Measurements from ENCODE around the gene SRR.

Gene SRR

DNA sequence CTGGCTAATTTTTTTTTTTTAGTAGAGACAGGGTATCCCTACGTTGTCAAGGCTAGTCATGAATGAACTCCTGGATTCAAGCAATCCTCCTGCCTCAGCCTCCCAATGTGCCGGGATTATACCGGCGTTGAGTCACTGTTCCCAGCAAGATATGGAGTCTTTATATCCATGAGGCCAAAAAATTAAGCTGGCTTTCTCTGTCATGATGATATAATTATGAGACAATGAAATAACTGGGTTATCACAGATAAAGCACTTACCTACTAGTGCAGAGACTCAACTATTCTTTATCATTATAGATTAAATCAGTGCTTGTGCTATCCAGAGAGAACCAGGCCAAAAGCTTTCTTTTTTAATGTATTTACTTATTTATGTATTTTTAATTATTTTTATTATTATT, 36.4 kb upstream of the SRR start:
- H3K4me1 ChIP-seq (ENCODE audit: control insufficient read depth, low read depth, low read length): no peaks in the 10 kb centered on the region
- no peaks in the 10 kb centered on the region for H3K9me3 ChIP-seq (ENCODE audit: control insufficient read depth, low read depth, low read length)
- no peak overlapping the region for H3K4me3 ChIP-seq (ENCODE audit: low read length)
- H3K36me3 ChIP-seq (ENCODE audit: control insufficient read depth, low read depth, low read length): peaks cover 7% of the 10 kb centered on the region
- H3K27ac ChIP-seq (ENCODE audit: low read length): no peak overlapping the region
- H3K9ac ChIP-seq (ENCODE audit: low read length): no peak overlapping the region
- H3K27me3 ChIP-seq (ENCODE audit: control insufficient read depth, insufficient read depth, low read length): no peaks in the 10 kb centered on the region

DNA sequence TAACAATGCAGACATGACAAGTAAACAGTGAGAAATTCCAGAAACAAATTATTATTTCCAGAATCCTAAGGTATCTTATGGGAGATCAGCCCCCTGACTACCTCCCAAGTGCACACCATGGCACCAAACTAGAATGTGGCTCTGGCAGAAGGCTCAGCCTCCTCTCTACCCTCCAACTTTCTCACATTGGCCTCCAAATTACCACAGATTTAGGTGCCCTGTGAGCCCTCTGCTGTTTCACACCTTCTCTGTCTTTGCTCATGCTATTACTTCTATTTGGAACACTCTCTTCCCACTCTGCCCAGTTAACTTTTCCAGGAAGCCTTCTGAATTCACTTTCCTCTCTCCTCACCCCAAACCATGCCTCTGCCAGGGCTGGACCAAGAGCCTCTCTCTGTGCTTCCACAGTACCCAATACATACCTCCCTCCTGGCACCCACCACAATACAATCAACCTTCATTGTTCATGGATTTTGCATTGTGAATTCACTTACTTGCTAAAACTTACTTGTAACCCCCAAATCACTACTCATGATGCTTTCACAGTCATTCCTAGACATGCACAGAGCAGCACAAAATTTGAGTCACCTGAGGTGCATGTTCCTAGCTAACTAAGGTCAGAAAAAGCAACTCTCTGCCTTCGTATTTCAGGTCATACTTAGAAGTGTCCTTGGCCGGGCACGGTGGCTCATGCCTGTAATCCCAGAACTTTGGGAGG, 31.6 kb upstream of the SRR start:
- H3K9me3 ChIP-seq (ENCODE audit: control insufficient read depth, low read depth, low read length): no peaks in the 10 kb centered on the region

DNA sequence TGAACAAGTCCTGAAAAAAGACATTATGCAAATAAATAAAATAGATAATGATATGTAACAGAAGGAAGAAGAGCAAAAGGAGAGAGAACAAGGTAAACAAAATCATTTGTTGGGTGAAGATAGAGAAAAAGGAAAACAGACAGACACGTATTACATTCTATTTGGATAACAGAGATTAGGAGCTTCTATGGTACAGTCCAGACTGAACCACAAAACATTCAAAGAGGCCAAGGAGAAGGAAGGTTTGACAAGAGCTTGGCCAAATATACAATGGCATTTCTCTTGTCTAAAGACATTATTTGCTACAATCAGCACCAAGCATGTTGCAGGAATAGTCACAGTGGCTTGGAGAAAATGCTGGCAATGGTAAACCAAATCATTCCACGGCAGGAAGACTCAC, 29.3 kb upstream of the SRR start:
- no peaks in the 10 kb centered on the region for H3K27me3 ChIP-seq (ENCODE audit: control insufficient read depth, insufficient read depth, low read length)
- no peak overlapping the region for H3K9ac ChIP-seq (ENCODE audit: low read length)
- no peak overlapping the region for H3K27ac ChIP-seq (ENCODE audit: low read length)
- no peak overlapping the region for H3K4me3 ChIP-seq (ENCODE audit: low read length)
- H3K9me3 ChIP-seq (ENCODE audit: control insufficient read depth, low read depth, low read length): no peaks in the 10 kb centered on the region
- no peaks in the 10 kb centered on the region for H3K4me1 ChIP-seq (ENCODE audit: control insufficient read depth, low read depth, low read length)
- H3K36me3 ChIP-seq (ENCODE audit: control insufficient read depth, low read depth, low read length): peaks cover 9% of the 10 kb centered on the region

More for the DNA sequence above, 31.6 kb upstream of the SRR start:
- H3K27me3 ChIP-seq (ENCODE audit: control insufficient read depth, insufficient read depth, low read length): no peaks in the 10 kb centered on the region
- H3K27ac ChIP-seq (ENCODE audit: low read length): no peak overlapping the region
- H3K4me1 ChIP-seq (ENCODE audit: control insufficient read depth, low read depth, low read length): no peaks in the 10 kb centered on the region
- H3K9ac ChIP-seq (ENCODE audit: low read length): no peak overlapping the region
- no peak overlapping the region for H3K4me3 ChIP-seq (ENCODE audit: low read length)
- H3K36me3 ChIP-seq (ENCODE audit: control insufficient read depth, low read depth, low read length): no peaks in the 10 kb centered on the region

DNA sequence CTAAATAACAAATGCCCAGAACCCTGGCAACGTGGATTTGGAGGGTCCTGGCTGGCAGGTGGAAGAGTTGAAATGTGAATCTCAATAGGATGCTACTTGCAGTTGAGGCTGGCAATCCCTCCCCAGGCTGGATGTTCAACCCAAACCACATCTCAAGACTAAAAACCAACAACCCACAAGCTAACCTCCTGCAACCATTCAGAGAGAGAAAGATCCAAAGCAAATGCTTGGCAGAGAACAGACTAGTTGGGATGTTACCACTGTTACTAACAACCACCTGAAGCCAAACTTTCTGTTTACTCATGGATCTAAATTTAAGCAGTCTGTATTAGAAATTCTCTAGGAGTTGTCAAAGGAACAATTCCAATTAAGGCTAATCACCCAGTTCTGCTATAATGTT, 28.0 kb upstream of the SRR start:
- Histone ChIP-seq H3K9me3 (ENCODE audit: control insufficient read depth, low read depth, low read length) (no peaks in the 10 kb centered on the region), H3K4me3 (ENCODE audit: low read length) (no peak overlapping the region), H3K4me1 (ENCODE audit: control insufficient read depth, low read depth, low read length) (no peaks in the 10 kb centered on the region), H3K27me3 (ENCODE audit: control insufficient read depth, insufficient read depth, low read length) (no peaks in the 10 kb centered on the region), H3K27ac (ENCODE audit: low read length) (no peak overlapping the region), H3K9ac (ENCODE audit: low read length) (no peak overlapping the region), H3K36me3 (ENCODE audit: control insufficient read depth, low read depth, low read length) (peaks cover 16% of the 10 kb centered on the region)

DNA sequence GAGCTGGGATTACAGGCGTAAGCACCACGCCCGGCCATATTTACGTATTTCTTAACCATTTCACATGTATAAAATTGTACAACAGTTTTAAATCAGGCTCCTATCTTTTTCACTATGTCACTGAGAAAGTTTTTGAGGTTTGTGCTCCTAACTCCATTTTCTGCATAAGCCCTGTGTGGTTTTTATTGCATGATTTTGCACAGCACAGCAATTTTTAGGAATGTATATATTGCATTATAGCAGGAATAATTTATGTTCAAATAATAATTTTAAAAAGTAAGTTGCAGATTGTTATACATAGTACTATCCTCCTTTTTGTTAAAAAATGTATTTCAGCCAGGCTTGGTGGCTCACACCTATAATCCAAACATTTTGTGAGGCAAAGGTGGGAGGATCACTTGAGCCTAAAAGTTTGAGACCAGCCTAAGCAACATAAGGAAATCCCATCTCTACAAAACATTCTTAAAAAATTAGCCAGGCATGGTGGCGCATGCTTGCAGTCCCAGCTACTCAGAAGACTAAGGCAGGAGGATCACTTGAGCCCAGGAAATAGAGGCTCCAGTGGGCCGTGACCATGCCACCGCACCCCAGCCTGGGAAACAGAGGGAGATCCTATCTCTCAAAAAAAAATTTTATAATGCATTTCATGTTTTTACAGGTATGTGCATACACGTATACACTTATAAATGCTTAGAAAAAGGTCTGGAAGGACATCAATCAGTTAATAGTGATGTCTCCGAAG, 26.1 kb upstream of the SRR start:
- H3K4me3 ChIP-seq (ENCODE audit: low read length): no peak overlapping the region
- H3K4me1 ChIP-seq (ENCODE audit: control insufficient read depth, low read depth, low read length): no peaks in the 10 kb centered on the region
- H3K9me3 ChIP-seq (ENCODE audit: control insufficient read depth, low read depth, low read length): no peaks in the 10 kb centered on the region
- no peak overlapping the region for H3K27ac ChIP-seq (ENCODE audit: low read length)
- H3K27me3 ChIP-seq (ENCODE audit: control insufficient read depth, insufficient read depth, low read length): no peaks in the 10 kb centered on the region
- H3K9ac ChIP-seq (ENCODE audit: low read length): no peak overlapping the region
- H3K36me3 ChIP-seq (ENCODE audit: control insufficient read depth, low read depth, low read length): peaks cover 32% of the 10 kb centered on the region

DNA sequence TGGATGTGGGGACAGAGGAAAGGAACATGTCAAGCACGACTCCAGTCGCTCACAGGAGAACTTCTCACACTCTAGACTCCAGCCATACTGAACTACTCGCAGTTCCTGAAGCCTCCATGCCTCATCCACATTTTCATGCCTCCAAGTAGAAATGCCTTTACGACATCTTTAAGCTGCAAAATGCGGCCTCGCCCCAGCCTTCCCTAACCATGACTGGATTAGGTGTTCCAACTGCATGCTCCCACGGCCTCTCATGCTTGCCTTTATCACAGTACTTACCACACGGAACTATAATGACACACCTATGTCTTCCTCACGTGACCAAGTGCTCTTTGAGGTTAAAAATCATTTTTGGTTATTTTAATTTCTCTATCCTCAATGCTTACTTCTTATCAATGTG, 24.0 kb upstream of the SRR start:
- Histone ChIP-seq H3K4me3 (ENCODE audit: low read length) (no peak overlapping the region), H3K27me3 (ENCODE audit: control insufficient read depth, insufficient read depth, low read length) (no peaks in the 10 kb centered on the region), H3K36me3 (ENCODE audit: control insufficient read depth, low read depth, low read length) (peaks cover 41% of the 10 kb centered on the region), H3K9ac (ENCODE audit: low read length) (no peak overlapping the region), H3K27ac (ENCODE audit: low read length) (no peak overlapping the region), H3K4me1 (ENCODE audit: control insufficient read depth, low read depth, low read length) (no peaks in the 10 kb centered on the region), H3K9me3 (ENCODE audit: control insufficient read depth, low read depth, low read length) (no peaks in the 10 kb centered on the region)

DNA sequence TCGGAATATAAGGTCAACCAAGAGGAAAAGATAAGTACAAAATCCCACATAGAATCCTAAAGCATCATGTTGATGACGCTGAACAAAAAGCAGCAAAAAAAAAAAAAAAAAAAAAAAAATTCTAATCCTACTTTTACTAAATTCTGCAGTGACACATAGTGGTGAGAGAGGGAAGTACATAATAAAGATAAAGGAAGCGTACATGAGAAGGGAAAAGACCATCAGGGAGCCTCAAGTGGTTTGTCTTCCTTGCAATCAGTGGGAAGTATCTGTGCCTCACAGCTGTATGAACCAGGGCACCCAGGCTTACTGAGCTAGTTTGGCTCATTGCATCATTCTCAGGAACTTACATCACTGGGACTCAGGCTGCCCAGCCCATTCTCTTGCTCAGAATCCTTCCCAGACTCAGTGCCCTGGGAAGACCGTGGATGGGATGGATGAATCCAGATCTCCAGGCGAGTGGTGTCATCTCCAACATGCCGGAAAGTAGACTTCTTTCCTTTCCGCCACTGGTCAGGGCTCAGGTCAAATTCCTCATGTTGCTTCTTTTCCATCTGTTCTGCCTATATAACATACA, 21.4 kb upstream of the SRR start:
- H3K4me1 ChIP-seq (ENCODE audit: control insufficient read depth, low read depth, low read length): no peaks in the 10 kb centered on the region
- H3K9ac ChIP-seq (ENCODE audit: low read length): no peak overlapping the region
- no peak overlapping the region for H3K27ac ChIP-seq (ENCODE audit: low read length)
- H3K9me3 ChIP-seq (ENCODE audit: control insufficient read depth, low read depth, low read length): no peaks in the 10 kb centered on the region
- no peak overlapping the region for H3K4me3 ChIP-seq (ENCODE audit: low read length)
- no peaks in the 10 kb centered on the region for H3K27me3 ChIP-seq (ENCODE audit: control insufficient read depth, insufficient read depth, low read length)
- H3K36me3 ChIP-seq (ENCODE audit: control insufficient read depth, low read depth, low read length): peaks cover 49% of the 10 kb centered on the region

DNA sequence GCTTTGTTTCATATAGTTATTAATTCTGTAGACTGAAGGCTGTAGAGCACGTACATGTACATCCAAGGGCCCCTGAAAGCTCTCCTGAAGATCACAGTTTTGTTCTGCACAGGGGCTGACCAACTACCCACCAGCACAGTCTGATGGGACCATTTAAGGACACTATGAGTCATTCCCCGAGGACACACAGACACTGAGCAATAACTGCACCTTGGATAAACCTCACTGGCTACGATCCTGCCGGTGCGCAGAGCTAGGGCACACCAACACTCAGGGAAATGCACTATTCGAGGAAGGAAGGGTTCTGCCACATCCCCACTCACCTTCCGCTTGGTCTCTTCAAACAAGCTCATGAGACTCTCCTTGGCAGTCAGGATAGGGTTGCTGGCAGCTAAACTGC, 20.4 kb upstream of the SRR start:
- H3K4me1 ChIP-seq (ENCODE audit: control insufficient read depth, low read depth, low read length): no peaks in the 10 kb centered on the region
- H3K27ac ChIP-seq (ENCODE audit: low read length): no peak overlapping the region
- no peaks in the 10 kb centered on the region for H3K9me3 ChIP-seq (ENCODE audit: control insufficient read depth, low read depth, low read length)
- H3K9ac ChIP-seq (ENCODE audit: low read length): no peak overlapping the region
- H3K27me3 ChIP-seq (ENCODE audit: control insufficient read depth, insufficient read depth, low read length): no peaks in the 10 kb centered on the region
- H3K36me3 ChIP-seq (ENCODE audit: control insufficient read depth, low read depth, low read length): peaks cover 55% of the 10 kb centered on the region
- no peak overlapping the region for H3K4me3 ChIP-seq (ENCODE audit: low read length)

DNA sequence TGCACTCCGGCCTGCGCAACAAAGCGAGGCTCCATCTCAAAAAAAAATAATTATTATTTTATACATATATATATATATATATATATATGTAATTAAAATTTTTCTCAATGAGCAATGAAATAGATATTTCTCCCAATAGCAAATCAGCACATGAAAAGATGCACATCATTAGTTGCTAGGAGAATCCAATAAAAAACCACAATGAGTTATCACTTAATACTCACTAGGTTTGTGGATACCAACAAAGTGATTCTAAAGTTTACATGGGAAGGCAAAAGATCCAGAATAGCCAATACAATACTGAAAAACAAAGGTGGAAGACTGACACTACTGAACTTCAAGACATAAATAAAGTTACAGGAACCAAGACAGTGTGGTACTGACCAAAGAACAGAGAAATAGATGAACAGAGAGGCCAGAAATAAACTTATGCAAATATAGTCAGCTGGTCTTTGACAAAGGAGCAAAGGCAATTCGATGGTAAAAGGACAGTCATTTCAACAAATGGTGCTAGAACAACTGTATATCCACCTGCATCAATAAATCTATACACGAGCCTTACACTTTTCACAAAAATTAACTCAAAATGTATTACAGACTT, 13.8 kb upstream of the SRR start:
- peaks cover 50% of the 10 kb centered on the region for H3K36me3 ChIP-seq (ENCODE audit: control insufficient read depth, low read depth, low read length)

DNA sequence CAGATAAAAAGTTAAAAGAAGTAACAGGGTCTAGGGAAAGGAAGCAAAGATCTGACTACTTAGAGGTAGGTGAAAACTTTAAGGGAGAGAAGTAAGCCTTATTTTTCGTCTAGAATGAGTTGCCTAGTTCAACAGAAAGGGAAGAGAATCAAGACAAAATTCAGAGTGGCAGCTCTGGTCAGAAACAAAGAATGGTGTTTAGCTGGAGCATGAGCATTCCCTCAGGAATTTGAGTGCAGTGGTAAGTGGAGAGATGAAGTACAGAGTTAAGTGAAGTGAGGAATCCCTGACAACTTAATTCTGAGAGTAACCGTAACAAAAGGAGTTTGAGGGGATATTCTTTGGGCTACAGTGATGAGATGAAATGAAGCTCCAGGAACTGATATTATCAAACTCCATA, 11.7 kb upstream of the SRR start:
- Histone ChIP-seq H3K36me3 (ENCODE audit: control insufficient read depth, low read depth, low read length) (peaks cover 62% of the 10 kb centered on the region), H3K27me3 (ENCODE audit: control insufficient read depth, insufficient read depth, low read length) (no peaks in the 10 kb centered on the region), H3K27ac (ENCODE audit: low read length) (no peak overlapping the region), H3K9me3 (ENCODE audit: control insufficient read depth, low read depth, low read length) (no peaks in the 10 kb centered on the region), H3K4me3 (ENCODE audit: low read length) (no peak overlapping the region), H3K4me1 (ENCODE audit: control insufficient read depth, low read depth, low read length) (no peaks in the 10 kb centered on the region), H3K9ac (ENCODE audit: low read length) (no peak overlapping the region)

More for the DNA sequence above, 13.8 kb upstream of the SRR start:
- no peak overlapping the region for H3K4me3 ChIP-seq (ENCODE audit: low read length)
- H3K27ac ChIP-seq (ENCODE audit: low read length): no peak overlapping the region
- no peaks in the 10 kb centered on the region for H3K27me3 ChIP-seq (ENCODE audit: control insufficient read depth, insufficient read depth, low read length)
- H3K9ac ChIP-seq (ENCODE audit: low read length): no peak overlapping the region
- H3K9me3 ChIP-seq (ENCODE audit: control insufficient read depth, low read depth, low read length): no peaks in the 10 kb centered on the region
- no peaks in the 10 kb centered on the region for H3K4me1 ChIP-seq (ENCODE audit: control insufficient read depth, low read depth, low read length)

DNA sequence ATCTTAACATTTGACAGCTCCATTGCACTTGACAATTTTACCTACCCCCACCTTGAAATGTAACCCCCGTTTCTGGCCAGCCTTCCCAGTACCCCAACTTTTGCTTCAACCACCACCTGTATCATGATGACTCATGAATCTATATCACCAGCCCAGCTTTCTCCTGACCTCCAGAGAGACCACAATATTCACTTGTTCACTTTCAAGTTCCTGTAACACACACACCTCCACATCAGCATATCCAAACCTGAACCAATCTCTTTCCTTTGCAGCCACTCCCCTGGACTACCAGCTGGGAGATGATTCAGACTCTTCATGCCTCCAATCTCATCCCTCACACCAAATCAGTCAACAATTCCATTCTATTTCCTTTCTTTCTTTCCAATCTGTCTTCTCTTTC, 8.2 kb upstream of the SRR start:
- Histone ChIP-seq H3K4me3 (ENCODE audit: low read length) (no peak overlapping the region), H3K4me1 (ENCODE audit: control insufficient read depth, low read depth, low read length) (no peaks in the 10 kb centered on the region), H3K27me3 (ENCODE audit: control insufficient read depth, insufficient read depth, low read length) (no peaks in the 10 kb centered on the region), H3K9ac (ENCODE audit: low read length) (no peak overlapping the region), H3K27ac (ENCODE audit: low read length) (no peak overlapping the region), H3K9me3 (ENCODE audit: control insufficient read depth, low read depth, low read length) (no peaks in the 10 kb centered on the region), H3K36me3 (ENCODE audit: control insufficient read depth, low read depth, low read length) (peaks cover 67% of the 10 kb centered on the region)
